Measurements from ENCODE around the gene FMN1. TPM values are rescaled to one million over a fixed set of nuclear protein-coding genes. Genes with fewer than 3 reads are reported as not detected.

FMN1 gene
- total and polyA plus RNA-seq, 2 experiments from 2014 or later, result 0.53 to 1.8 TPM

- DNase-seq (ENCODE audit: low read depth in 1 of 2, low spot score in 1 of 2), result no peak
- H3K4me3 ChIP-seq, result no peak overlapping the region
- H3K9me3 ChIP-seq (ENCODE audit: low read depth), result no peaks in the 10 kb centered on the region
- peaks cover 31% of the 10 kb centered on the region for H3K4me1 ChIP-seq (ENCODE audit: low read depth)
- H3K36me3 ChIP-seq, result no peaks in the 10 kb centered on the region
- H3K27me3 ChIP-seq, result no peaks in the 10 kb centered on the region
- no peak for TF ChIP-seq CTCF (IDR thresholded peaks at IDR 0.05; ENCODE audit: low read depth, low read length)
- peak overlapping the region; percentile 79 for H3K27ac ChIP-seq
Measured at GRCh38 chr15:33093222-33093621, 101.3 kb downstream of the FMN1 start.

GRCh38 chr15:33091983-33092693 lies 102.4 kb downstream of the FMN1 start:
- Histone ChIP-seq H3K4me1 (ENCODE audit: low read depth) (peaks cover 31% of the 10 kb centered on the region), H3K4me3 (no peak overlapping the region), H3K9me3 (ENCODE audit: low read depth) (no peaks in the 10 kb centered on the region), H3K27me3 (no peaks in the 10 kb centered on the region), H3K27ac (peak overlapping the region; percentile 27), H3K36me3 (no peaks in the 10 kb centered on the region)
- no peak for TF ChIP-seq CTCF (IDR thresholded peaks at IDR 0.05; ENCODE audit: low read depth, low read length)
- DNase-seq (ENCODE audit: low read depth in 1 of 2, low spot score in 1 of 2), result no peak

- no peaks in the 10 kb centered on the region for H3K9me3 ChIP-seq (ENCODE audit: low read depth)
- no peak for TF ChIP-seq CTCF (IDR thresholded peaks at IDR 0.05; ENCODE audit: low read depth, low read length)
- H3K27ac ChIP-seq, result no peak overlapping the region
- peaks cover 31% of the 10 kb centered on the region for H3K4me1 ChIP-seq (ENCODE audit: low read depth)
- DNase-seq (ENCODE audit: low read depth in 1 of 2, low spot score in 1 of 2), result peak in 1 of 2 donors; percentile 64
- H3K36me3 ChIP-seq, result no peaks in the 10 kb centered on the region
- no peak overlapping the region for H3K4me3 ChIP-seq
- no peaks in the 10 kb centered on the region for H3K27me3 ChIP-seq
Measured at GRCh38 chr15:33089878-33090757, 104.4 kb downstream of the FMN1 start.

GRCh38 chr15:33089165-33089877 lies 105.2 kb downstream of the FMN1 start:
- Histone ChIP-seq H3K4me1 (ENCODE audit: low read depth) (peaks cover 24% of the 10 kb centered on the region), H3K36me3 (no peaks in the 10 kb centered on the region), H3K27ac (no peak overlapping the region), H3K27me3 (no peaks in the 10 kb centered on the region), H3K4me3 (no peak overlapping the region), H3K9me3 (ENCODE audit: low read depth) (no peaks in the 10 kb centered on the region)
- no peak for TF ChIP-seq CTCF (IDR thresholded peaks at IDR 0.05; ENCODE audit: low read depth, low read length)
- no peak for DNase-seq (ENCODE audit: low read depth in 1 of 2, low spot score in 1 of 2)

GRCh38 chr15:33086500-33087121 lies 107.9 kb downstream of the FMN1 start:
- TF ChIP-seq CTCF (IDR thresholded peaks at IDR 0.05; ENCODE audit: low read depth, low read length), result peak; percentile 57
- Histone ChIP-seq H3K4me1 (ENCODE audit: low read depth) (peaks cover 6% of the 10 kb centered on the region), H3K27ac (no peak overlapping the region), H3K27me3 (no peaks in the 10 kb centered on the region), H3K4me3 (no peak overlapping the region), H3K9me3 (ENCODE audit: low read depth) (no peaks in the 10 kb centered on the region), H3K36me3 (no peaks in the 10 kb centered on the region)
- DNase-seq (ENCODE audit: low read depth in 1 of 2, low spot score in 1 of 2), result peak; percentile 59 to 77

Data from cardiac muscle cell (in vitro differentiated cells and primary cell).